ENCODE measurements around the gene AKNA.

- no peak for TF ChIP-seq ZNF274 (IDR thresholded peaks at IDR 0.05; ENCODE audit: low read depth, low read length)
- TF ChIP-seq EZH2 (IDR thresholded peaks at IDR 0.05), result no peak
Observed at GRCh38 chr9:114339130-114339908, 48.5 kb downstream of the AKNA start.
